SK-MEL-5 (cell line): Measurements from ENCODE around the gene GIT1. TPM values are rescaled to one million over a fixed set of nuclear protein-coding genes. Genes with fewer than 3 reads are reported as not detected.

Experiments
- total RNA-seq: library from RNA; depleted of rRNA; stranded (reverse); fragments of >200 nt; shearing (Covaris generic); gene quantifications from 2 replicates; pipeline ENCODE4 v1.2.3, GENCODE V29; 2014; rRNA removed

The GIT1 gene
- total RNA-seq, 1 experiment from 2014 or later = 32.0 TPM

Other genes starting within 250 kb of the GIT1 start
- 37.3 and 45.0 TPM in 2 replicates for gene TAOK1, start 199.3 kb downstream of the GIT1 start, total RNA-seq
- 11.5 and 12.4 TPM in 2 replicates for gene ABHD15, start 22.6 kb downstream of the GIT1 start, total RNA-seq
- gene TP53I13, start 20.9 kb downstream of the GIT1 start, total RNA-seq = 54.9 and 71.5 TPM in 2 replicates
- 3.0 and 5.3 TPM in 2 replicates for gene ANKRD13B, start 3.5 kb upstream of the GIT1 start, total RNA-seq
- gene CORO6, start 33.3 kb upstream of the GIT1 start, total RNA-seq = 0.13 and 0.21 TPM in 2 replicates